Esophagus squamous epithelium (tissue), 5 donors: ENCODE results near the gene CAPZA2. TPM values are rescaled to one million over a fixed set of nuclear protein-coding genes. Genes with fewer than 3 reads are reported as not detected.

ENCODE experiments used
- DNase-seq: peaks from one replicate; lab custom pipeline; 2025; lab: John Stamatoyannopoulos, UW
- H3K27ac ChIP-seq, 4 donors: fragments of 200-600 bp; sonication (generic); one replicate each; pipeline ENCODE4 v1.5.1; 2016 to 2019; ENCODE audit warnings: mild to moderate bottlenecking in 1 of 4
- H3K27me3 ChIP-seq, 4 donors: fragments of 200-600 bp; sonication (generic); 1 replicate in 3 of 4; 2 replicates in 1 of 4; pipeline versions ENCODE4 v1.5.1 to v1.6.0; 2017 to 2021; ENCODE audit warnings: antibody characterized with exemption in 1 of 4
- H3K36me3 ChIP-seq, 3 donors: fragments of 200-600 bp; sonication (generic); one replicate each; pipeline ENCODE4 v1.5.1; 2016 to 2019
- H3K4me1 ChIP-seq, 3 donors: fragments of 200-600 bp; sonication (generic); one replicate each; pipeline ENCODE4 v1.5.1; 2017 to 2019
- H3K4me3 ChIP-seq, 4 donors: fragments of 200-600 bp; sonication (generic); 1 replicate in 3 of 4; 2 replicates in 1 of 4; pipeline ENCODE4 v1.5.1; 2016 to 2019; ENCODE audit warnings: mild to moderate bottlenecking in 2 of 4, moderate library complexity in 1 of 4
- H3K9me3 ChIP-seq, 3 donors: fragments of 200-600 bp; sonication (generic); one replicate each; pipeline ENCODE4 v1.5.1; 2016 to 2019
- POLR2A ChIP-seq, 4 donors: fragments of 450-650 bp; IDR thresholded peaks; one replicate each; pipeline ENCODE4 v1.6.1; 2017; ENCODE audit warnings: antibody characterized with exemption in 4 of 4, mild to moderate bottlenecking in 4 of 4, moderate library complexity in 3 of 4
- WGBS, 2 donors: methylation state at CpG; one replicate each; pipeline ENCODE4 v1.1.5; 2018; 5-methylcytosine and 5-hydroxymethylcytosine counted together
- intact Hi-C: fragments of 100-400 bp; cut with DNase I; formaldehyde crosslinking; loops from one replicate; pipeline ENCODE4 v1.15.0; 2022
- total RNA-seq, 4 donors: library from RNA; depleted of rRNA; stranded (reverse); fragments of >200 nt; gene quantifications; one replicate each; pipeline ENCODE4 v1.1.0, GENCODE V29; 2016
- TF ChIP-seq, protein P1 (sequence below), 6 experiments: fragments of 450-650 bp in 4 of 6; fragments of 200-600 bp in 2 of 6; sonication (generic) in 2 of 6; IDR thresholded peaks; one replicate each; pipeline ENCODE4 v1.5.1; 2016 to 2019; ENCODE audit warnings: antibody characterized with exemption in 6 of 6, mild to moderate bottlenecking in 4 of 6, moderate library complexity in 4 of 6
- donor health status: DM: yes; HTN: yes; CAD: no.

The CAPZA2 gene
- total RNA-seq, 4 donors from 2014 or later = 68.7 to 123 (median 84.1) TPM

DNA sequence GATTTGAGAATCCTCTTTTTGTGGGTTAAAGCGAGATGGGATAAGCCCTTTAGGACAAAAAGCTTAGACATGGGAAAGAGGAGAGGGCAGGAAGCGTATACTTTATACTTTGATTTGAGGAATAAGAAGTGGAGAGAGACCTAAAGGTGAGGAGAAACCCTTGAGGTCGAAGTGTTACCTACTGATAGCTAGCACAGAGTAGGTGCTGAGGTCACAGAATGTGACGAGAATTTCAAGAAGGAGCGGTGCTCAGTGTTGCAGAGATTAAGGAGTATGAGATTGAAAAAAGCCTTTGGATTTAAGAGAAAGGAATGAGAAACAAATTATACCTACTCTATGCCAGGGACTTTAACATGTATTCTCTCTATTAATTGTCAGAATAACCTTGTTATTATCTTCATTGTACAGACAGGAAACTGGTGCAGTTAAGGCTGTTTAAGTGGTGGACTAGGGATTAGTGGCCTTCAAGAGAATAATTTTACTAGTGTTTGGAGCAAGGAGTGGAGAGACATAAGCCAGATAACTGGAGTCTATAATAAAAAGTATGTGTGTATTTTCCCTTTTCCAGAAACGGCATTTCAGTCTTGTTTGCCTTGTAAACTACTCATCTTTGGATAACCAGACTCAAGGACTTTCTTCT lies 8.8 kb downstream of the CAPZA2 start:
- DNase-seq = no peak
- TF ChIP-seq, protein P1, sequence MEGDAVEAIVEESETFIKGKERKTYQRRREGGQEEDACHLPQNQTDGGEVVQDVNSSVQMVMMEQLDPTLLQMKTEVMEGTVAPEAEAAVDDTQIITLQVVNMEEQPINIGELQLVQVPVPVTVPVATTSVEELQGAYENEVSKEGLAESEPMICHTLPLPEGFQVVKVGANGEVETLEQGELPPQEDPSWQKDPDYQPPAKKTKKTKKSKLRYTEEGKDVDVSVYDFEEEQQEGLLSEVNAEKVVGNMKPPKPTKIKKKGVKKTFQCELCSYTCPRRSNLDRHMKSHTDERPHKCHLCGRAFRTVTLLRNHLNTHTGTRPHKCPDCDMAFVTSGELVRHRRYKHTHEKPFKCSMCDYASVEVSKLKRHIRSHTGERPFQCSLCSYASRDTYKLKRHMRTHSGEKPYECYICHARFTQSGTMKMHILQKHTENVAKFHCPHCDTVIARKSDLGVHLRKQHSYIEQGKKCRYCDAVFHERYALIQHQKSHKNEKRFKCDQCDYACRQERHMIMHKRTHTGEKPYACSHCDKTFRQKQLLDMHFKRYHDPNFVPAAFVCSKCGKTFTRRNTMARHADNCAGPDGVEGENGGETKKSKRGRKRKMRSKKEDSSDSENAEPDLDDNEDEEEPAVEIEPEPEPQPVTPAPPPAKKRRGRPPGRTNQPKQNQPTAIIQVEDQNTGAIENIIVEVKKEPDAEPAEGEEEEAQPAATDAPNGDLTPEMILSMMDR (IDR thresholded peaks at IDR 0.05) = no peak
- TF ChIP-seq POLR2A (IDR thresholded peaks at IDR 0.05) = no peak
- 85 to 91% methylated on average over 6 of the region's 6 CpGs for WGBS, 2 donors
- H3K4me1 ChIP-seq = peaks cover 0 to 86% (median 35%) of the 10 kb centered on the region in 3 donors
- no peak overlapping the region for H3K4me3 ChIP-seq
- H3K36me3 ChIP-seq = peaks cover 0 to 7% (median 0%) of the 10 kb centered on the region in 3 donors
- intact Hi-C loops = no loop called here
- H3K9me3 ChIP-seq = no peaks in the 10 kb centered on the region
- H3K27ac ChIP-seq = peak overlapping the region in 2 of 4 donors; percentile 17 to 29
- H3K27me3 ChIP-seq = no peaks in the 10 kb centered on the region

DNA sequence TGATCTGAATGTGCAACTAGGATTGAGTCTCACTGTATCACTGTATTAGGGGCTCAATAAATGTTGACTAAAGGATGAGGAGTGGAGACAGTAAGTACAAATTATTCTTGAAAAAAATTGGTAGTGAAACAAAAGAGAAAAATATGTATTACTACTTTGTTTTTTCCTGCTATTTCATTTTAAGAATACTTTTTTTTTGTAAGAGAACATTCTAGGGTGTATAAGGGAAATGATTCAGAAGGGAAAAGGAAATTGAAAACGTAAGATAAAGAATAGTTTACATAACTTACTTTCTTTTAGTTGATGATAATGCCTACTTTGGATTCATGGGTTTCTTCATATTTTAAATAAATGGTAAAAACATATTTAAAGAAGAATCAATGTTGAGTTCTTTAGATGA lies 9.6 kb downstream of the CAPZA2 start:
- Histone ChIP-seq H3K36me3 (peaks cover 0 to 7% (median 0%) of the 10 kb centered on the region in 3 donors), H3K4me1 (peaks cover 0 to 87% (median 33%) of the 10 kb centered on the region in 3 donors), H3K27ac (peak overlapping the region in 2 of 4 donors; percentile 9 to 29), H3K9me3 (no peaks in the 10 kb centered on the region), H3K27me3 (no peaks in the 10 kb centered on the region), H3K4me3 (peak overlapping the region in 1 of 4 donors; percentile 18)
- TF ChIP-seq, protein P1 (IDR thresholded peaks at IDR 0.05) = no peak
- no peak for TF ChIP-seq POLR2A (IDR thresholded peaks at IDR 0.05)
- no peak for DNase-seq
- intact Hi-C loops = no loop called here
- 25 to 36% methylated on average over 1 of the region's 1 CpG for WGBS, 2 donors

DNA sequence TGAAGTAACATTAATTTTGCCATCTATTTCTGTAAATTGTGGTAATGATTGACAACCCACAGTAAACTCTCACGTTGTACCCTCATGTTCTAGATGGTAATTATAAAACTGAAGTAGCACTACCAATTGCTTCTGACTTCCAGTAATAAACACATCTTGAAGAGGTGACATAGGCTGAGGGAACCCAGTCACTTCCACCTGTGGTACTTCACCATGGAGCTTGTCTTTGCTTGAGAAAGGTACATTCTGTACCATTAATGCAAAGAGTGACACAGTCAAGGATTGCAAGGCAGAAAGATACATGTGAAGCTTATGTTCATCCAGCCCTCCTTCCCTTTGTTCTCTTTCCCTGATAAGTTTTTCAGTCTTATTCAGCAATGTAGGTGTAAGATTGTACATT lies 11.2 kb downstream of the CAPZA2 start:
- TF ChIP-seq, protein P1 (IDR thresholded peaks at IDR 0.05) = no peak
- TF ChIP-seq POLR2A (IDR thresholded peaks at IDR 0.05) = no peak
- WGBS, 2 donors = 50 to 58% methylated on average over 1 of the region's 1 CpG
- H3K27me3 ChIP-seq = no peaks in the 10 kb centered on the region
- no peaks in the 10 kb centered on the region for H3K9me3 ChIP-seq
- H3K27ac ChIP-seq = peak overlapping the region in 1 of 4 donors; percentile 16
- H3K4me3 ChIP-seq = no peak overlapping the region
- peaks cover 0 to 82% (median 30%) of the 10 kb centered on the region in 3 donors for H3K4me1 ChIP-seq
- peaks cover 0 to 7% (median 0%) of the 10 kb centered on the region in 3 donors for H3K36me3 ChIP-seq
- intact Hi-C loops = no loop called here
- DNase-seq = no peak

DNA sequence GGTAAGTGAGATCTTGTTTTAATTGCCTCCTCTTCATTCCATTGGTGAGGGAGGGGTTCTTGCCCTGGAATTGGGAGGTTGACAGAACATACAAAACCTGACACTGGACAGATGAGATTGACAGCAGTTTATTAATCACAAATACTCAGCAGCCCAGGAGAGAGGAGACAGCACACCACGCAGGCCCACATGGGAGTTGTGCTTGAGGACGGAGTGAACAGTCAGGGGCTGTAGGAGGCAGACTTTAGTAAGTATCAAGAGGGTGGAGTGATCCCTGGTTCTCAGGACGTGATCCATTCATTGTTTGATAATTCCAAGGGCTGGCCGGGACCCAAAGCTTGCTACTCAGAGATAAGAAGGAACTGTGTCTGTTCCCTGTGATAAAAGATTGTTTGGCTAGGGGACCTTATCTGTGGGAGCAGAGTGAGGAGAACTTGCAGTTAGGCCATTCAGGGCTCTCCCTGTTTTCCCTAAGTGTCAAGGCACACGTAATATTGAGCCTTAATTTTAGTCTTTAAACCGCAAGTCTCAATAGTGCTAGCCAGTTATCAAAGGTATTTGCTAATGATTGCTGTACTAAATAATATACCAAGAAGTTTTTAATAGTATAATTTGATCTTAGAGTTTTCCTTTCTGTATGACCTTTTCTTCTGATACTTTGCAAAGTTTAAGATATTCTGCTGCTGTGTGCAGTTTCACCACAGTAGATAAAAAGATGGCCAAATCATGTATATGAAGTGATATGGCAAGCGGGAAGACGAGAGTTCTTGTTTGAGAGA lies 14.5 kb downstream of the CAPZA2 start:
- intact Hi-C loops = no loop called here
- H3K4me1 ChIP-seq = peaks cover 0 to 65% (median 14%) of the 10 kb centered on the region in 3 donors
- H3K4me3 ChIP-seq = no peak overlapping the region
- TF ChIP-seq POLR2A (IDR thresholded peaks at IDR 0.05) = no peak
- H3K9me3 ChIP-seq = no peaks in the 10 kb centered on the region
- H3K27me3 ChIP-seq = no peaks in the 10 kb centered on the region
- peaks cover 0 to 7% (median 0%) of the 10 kb centered on the region in 3 donors for H3K36me3 ChIP-seq
- peak overlapping the region in 1 of 4 donors; percentile 26 for H3K27ac ChIP-seq
- 66 to 72% methylated on average over 7 to 8 of the region's 8 CpGs for WGBS, 2 donors
- DNase-seq = no peak

DNA sequence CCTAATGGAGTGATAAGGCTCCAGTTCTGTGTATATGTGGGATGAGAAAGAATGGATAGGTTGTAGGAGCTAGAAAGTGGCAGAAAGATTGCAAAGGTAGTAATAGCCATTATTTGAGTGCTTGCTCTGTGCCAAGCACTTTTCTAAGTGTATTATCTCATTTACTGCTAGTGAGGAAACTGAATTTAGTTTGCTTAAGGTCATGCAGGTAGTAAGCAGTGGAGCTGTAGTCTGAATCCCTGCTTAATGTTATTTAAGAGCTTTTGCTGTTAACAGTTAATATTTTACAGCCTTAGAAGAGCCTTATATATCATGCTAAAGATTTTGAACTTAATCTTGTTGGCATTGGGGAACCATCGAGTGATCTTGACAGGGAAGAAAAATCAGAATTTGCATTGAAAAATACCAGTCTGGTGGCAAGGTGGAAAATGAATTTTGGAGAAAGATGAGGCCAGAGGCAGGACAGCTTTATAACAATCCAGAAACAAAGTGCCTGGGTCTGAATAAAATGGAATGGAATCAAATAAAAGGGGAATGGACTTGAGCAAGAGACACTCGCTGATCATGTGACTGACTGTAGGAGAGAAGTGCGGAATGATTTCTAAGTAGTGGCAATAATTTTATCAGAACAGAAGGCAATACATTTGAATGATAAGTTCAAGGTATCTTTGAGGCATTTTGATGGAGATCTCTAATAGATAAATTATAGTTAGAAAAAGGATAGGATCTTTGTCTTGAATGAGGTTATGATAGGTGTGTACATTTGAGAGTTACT lies 15.2 kb downstream of the CAPZA2 start:
- TF ChIP-seq POLR2A (IDR thresholded peaks at IDR 0.05) = no peak
- TF ChIP-seq, protein P1 (IDR thresholded peaks at IDR 0.05) = no peak
- whole genome bisulfite sequencing, 2 donors = 85 to 94% methylated on average over 3 of the region's 3 CpGs
- no peaks in the 10 kb centered on the region for H3K27me3 ChIP-seq
- no peak overlapping the region for H3K4me3 ChIP-seq
- H3K4me1 ChIP-seq = peaks cover 0 to 58% (median 9%) of the 10 kb centered on the region in 3 donors
- H3K36me3 ChIP-seq = peaks cover 0 to 7% (median 0%) of the 10 kb centered on the region in 3 donors
- intact Hi-C loops = no loop called here
- H3K27ac ChIP-seq = no peak overlapping the region
- H3K9me3 ChIP-seq = no peaks in the 10 kb centered on the region
- DNase-seq = no peak
